Ishikawa (cell line): ENCODE measurements around the gene ANO6.
A peak's percentile ranks its signal among the peaks of the same experiment; 100 is the strongest.

Source experiments
- NFIC ChIP-seq: IDR thresholded peaks from 2 replicates; pipeline ENCODE4 v1.6.1; 2012
- RAD21 ChIP-seq: IDR thresholded peaks from 2 replicates; pipeline ENCODE4 v1.6.1; 2012; ENCODE audit warnings: low read depth
- REST ChIP-seq: IDR thresholded peaks from 2 replicates; pipeline ENCODE4 v1.6.1; 2012; ENCODE audit warnings: low read depth, mild to moderate bottlenecking
- USF1 ChIP-seq: IDR thresholded peaks from 2 replicates; pipeline ENCODE4 v1.6.1; 2012
- YY1 ChIP-seq: IDR thresholded peaks from 2 replicates; pipeline ENCODE4 v1.6.1; 2012; ENCODE audit warnings: low read depth

- no peak for TF ChIP-seq NFIC
- no peak for TF ChIP-seq RAD21
- no peak for TF ChIP-seq USF1
- TF ChIP-seq REST = no peak
- 0 out of 2 replicates have a peak, but pooled peaks have one; percentile 22 for TF ChIP-seq YY1
Measured at GRCh38 chr12:45338272-45338671, 122.4 kb downstream of the ANO6 start.
